HG03378 (cell line): ENCODE results near the gene RRP8.

Source experiments
- ATAC-seq: cut with Tn5 transposase; IDR thresholded peaks from one replicate; pipeline ENCODE4 v1.9.1; 2021; ENCODE audit warnings: mild to moderate bottlenecking, moderate library complexity; ENCODE audit not compliant: unreplicated experiment

RRP8 gene

DNA sequence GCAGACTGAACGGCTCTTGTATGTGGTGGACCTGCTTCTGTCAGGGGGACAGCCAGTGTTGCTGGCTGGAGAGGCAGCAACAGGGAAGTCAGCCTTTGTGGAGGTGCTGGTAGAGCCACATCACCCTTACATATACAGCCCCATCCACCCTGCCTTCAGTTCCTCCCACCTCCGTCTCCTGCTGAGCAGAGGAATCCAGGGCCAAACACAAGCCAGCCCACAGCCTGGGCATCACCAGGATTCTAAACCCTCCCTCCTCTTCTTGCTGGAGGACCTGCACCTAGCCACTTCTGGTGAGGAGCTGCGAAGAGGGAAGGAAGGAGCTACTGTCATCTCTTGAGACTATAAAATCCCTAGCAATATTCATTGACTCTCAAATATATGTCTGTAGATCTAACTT lies 54.8 kb downstream of the RRP8 start:
- ATAC-seq: no peak

- ATAC-seq: no peak
These were observed 55.3 kb downstream of the RRP8 start for GRCh38 chr11:6548121-6548520.

DNA sequence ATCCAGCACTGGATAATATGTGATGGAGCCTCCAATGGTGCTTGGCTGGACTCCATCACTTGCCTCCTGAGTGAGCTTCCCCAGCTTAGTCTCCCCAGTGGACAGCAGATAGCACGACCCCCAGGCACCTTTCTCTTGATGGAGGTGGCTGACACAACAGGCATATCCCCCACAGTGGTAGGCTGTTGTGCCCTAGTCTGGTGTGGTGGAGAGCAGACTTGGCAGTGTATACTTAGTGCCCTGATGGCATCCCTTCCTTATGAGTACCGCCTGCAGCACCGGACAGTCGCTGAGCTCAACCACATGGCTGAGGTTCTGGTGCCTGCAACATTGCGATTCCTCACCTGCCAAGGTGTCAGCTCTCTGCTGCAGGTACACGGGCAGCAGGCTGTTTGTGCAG lies 56.2 kb downstream of the RRP8 start:
- ATAC-seq: no peak

GRCh38 chr11:6546735-6547134 lies 56.7 kb downstream of the RRP8 start:
- no peak for ATAC-seq

DNA sequence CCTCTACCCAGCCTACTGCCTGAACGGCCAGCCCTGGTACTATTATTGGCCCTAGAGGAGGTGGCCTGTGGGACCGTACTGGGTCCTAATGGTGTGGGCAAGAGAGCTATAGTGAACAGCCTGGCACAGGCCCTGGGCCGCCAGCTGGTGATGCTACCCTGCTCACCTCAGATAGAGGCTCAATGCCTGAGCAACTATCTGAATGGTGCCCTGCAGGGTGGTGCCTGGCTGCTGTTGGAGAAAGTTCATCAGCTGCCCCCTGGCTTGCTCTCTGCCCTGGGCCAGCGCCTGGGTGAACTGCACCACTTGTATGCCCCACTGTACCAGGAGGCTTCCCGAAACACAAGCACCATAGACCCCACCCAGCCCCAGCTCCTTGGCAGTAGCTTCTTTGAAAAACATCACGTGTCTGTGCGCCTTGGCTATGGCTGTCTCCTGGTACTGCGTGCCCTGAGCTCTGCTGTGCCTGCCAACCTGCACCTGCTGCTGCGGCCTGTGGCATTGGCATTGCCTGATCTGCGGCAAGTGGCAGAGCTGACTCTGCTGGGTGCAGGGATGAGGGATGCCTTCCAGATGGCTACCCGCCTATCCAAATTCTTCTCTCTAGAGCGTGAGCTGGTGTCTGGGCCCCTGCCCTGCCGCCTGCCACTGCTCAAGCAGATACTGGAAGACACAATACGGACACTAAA lies 57.4 kb downstream of the RRP8 start:
- no peak for ATAC-seq
